HG02970 (cell line): ENCODE measurements around the gene FAM3A.

ENCODE experiments used
- ATAC-seq: cut with Tn5 transposase; IDR thresholded peaks from one replicate; pipeline ENCODE4 v1.9.1; 2021; ENCODE audit warnings: mild to moderate bottlenecking, moderate library complexity, moderate number of reproducible peaks; ENCODE audit not compliant: unreplicated experiment, low FRiP score

FAM3A gene

GRCh38 chrX:154535892-154536291, 19.9 kb upstream of the FAM3A start:
- no peak for ATAC-seq

GRCh38 chrX:154534526-154535322, 18.7 kb upstream of the FAM3A start:
- ATAC-seq, result peak; percentile 66

- ATAC-seq, result no peak
Observed at GRCh38 chrX:154532690-154533089, 16.7 kb upstream of the FAM3A start.

DNA sequence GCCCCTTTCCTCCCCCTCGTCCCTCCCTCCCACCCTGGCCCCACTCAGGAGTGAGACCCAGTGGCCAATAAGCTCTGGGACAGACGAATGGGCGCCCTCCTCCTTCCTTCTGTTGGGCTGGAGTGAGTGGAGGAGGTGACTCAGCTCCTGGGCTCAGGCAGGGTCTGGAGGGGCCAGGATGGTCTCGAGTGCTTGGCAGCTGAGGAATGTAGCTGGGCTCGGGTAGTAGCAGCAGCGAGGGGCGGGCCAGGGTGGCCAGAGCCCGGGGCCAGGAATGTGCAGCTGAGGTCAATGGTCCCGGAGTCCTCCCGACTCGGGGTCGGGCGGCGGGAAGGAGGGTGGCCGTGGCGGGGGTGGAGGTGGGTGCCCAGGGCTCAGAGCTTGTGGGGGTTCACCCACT, 15.6 kb upstream of the FAM3A start:
- no peak for ATAC-seq

- no peak for ATAC-seq
Observed at GRCh38 chrX:154530286-154530685, 14.3 kb upstream of the FAM3A start.

DNA sequence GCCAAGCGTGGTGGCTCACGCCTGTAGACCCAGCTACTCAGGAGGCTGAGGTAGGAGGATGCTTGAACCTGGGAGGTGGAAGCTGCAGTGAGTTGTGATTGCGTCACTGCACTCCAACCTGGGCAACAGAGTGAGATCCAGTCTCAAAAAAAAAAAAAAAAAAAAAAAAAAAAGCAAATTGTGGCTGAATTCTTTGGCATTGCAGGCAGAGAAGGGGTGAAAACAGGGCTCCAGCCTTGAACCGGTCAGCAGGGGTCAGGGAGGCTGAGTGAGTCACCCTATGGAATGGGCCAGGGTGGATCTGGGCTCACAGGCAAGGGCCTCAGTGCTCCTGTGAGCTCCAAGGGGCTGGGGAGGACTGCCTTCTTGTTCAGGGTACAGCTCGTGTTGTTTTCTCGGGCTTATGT, 13.2 kb upstream of the FAM3A start:
- ATAC-seq, result no peak

DNA sequence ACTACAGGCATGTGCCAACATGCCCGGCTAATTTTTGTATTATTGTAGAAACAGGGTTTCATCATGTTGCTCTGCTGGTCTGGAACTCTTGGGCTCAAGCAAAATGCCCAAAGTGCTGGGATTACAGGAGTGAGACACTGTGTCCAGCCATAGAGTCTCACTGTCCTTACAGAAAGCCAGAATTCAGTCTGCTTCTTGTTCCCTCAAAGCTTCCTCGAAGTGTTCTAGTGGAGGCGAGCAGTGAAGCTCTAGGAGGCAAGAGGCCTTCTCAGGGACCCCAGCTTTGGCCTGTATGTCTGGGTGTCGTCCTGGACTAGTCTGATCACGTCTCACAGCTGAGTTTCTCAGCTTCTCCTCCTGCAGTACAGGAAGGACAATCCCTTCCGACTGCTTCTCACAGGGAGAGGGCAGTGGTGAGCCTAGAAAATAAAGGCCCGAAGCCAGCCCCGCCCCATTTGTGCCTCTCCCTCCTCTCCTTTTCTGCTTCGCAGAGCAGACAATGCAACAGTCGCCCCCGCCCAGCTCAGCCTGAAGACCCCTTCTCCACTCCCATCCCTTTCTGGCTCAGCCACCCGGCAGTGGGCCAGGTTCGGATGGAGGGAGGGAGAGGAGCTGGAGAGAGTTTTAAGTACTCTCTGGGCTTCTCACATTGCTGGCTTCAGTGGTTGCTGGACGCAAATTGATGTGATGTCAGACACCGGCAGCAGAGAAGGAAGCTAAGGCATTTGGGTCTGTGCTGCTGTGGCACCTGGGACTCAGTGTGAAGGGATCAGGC, 11.1 kb upstream of the FAM3A start:
- no peak for ATAC-seq

DNA sequence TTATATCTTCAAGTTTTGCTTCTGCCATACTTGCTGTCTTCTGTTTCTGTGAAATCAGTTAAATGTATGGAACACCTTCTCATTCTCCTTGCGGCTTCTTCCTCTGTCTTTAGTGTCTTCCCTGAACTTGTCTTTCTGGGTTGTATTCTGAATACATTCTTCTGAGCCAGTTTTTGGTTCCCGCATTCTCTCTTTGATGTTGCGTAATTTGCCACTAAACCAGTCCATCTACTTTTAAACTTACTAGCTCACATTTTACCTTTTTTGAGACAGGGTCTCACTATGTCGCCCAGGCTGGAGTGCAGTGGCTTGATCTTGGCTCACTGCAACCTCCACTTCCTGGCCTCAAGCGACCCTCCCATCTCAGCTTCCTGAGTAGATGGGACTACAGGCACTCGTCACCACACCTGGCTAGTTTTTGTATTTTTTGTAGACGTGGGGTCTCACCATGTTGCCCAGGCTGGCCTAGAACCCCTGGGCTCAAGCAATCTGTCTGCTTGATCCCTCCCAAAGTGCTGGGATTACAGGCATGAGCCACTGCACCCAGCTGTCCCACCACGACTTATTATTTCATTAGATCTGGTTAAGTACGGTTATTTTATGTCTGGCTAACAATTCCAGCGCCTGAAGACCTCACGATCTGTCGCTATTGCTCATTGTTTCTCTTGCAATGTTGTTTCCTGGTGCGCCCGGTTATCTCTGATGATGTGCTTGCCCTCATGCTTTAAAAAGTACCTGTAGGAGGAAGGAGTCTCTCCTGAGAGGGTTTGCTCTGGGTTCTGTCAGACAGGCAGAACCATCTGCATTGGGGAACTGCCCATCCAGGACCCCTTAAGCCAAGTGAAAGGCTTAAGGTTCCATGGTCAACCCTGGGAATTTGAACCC, 9.8 kb upstream of the FAM3A start:
- no peak for ATAC-seq

DNA sequence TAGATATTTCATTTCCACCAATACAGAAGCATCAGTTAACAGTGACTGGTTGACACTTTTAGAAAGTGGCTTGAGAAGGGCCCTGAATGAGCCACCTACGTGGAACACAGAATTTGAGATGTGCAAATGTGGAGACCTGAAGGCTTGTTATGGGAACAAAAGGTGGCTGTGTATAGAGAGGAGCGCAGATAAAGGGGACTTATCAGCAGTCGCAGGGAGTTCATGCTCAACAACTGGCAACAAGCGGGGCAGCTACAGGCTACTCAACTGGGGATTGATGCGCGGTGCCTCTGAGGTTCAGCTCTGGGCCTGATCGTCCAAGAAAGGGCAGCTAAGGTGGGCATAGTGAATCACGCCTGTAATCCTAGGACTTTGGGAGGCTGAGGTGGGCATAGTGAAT, 3.4 kb upstream of the FAM3A start:
- ATAC-seq, result no peak

- no peak for ATAC-seq
Observed at GRCh38 chrX:154517101-154517781, 1.2 kb upstream of the FAM3A start.

- ATAC-seq, result no peak
Observed at GRCh38 chrX:154516656-154517100, 646 bp upstream of the FAM3A start.

GRCh38 chrX:154515090-154515965, 704 bp downstream of the FAM3A start:
- peak; percentile 2 for ATAC-seq

GRCh38 chrX:154513716-154514115, 2.3 kb downstream of the FAM3A start:
- ATAC-seq, result no peak

DNA sequence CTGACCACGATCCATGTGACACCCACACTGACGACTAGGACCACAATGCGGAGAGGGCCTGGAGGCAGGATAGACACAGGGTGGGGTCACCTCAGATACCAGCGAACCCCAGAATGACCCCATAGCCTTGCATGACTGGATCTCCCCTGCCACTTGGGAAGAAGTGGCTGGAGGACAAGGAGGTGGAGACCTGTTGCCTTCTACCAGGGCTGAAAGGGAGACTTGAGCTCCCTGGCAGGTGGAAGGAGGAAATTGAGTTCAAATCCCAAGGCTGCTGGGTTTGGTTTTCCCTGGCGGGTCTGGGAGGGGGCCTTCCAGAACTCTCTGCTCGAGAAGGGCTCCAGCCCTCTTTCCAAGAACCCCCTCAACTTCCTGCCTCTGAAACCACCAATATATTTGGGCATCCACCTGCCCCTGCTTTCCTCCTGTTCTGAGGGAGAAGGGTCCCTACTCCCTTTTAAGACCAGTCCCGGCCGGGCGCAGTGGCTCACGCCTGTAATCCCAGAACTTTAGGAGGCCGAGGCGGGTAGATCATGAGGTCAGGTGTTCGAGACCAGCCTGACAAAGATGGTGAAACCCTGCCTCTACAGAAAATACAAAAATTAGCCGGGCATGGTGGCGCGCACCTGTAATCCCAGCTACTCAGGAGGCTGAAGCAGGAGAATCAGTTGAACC, 3.0 kb downstream of the FAM3A start:
- ATAC-seq, result no peak

DNA sequence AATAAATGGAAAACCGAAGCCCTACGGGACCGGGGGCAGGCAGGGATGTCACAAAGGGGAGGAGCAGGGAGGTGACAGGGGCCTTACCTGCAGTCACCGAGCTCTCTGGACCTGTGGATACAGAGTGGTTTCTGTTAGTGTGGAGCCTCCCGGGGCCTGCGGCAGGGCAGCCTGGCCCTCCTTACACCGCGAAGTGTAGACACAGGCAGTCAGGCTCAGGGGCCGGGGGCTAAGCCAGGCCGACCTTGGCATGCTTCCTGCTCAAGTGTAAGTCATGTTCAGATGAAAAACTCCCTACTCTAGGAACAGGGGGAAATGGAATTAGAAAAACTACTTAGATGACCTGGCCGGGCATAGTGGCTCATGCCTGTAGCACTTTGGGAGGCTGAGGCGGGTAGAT, 4.3 kb downstream of the FAM3A start:
- ATAC-seq, result no peak

DNA sequence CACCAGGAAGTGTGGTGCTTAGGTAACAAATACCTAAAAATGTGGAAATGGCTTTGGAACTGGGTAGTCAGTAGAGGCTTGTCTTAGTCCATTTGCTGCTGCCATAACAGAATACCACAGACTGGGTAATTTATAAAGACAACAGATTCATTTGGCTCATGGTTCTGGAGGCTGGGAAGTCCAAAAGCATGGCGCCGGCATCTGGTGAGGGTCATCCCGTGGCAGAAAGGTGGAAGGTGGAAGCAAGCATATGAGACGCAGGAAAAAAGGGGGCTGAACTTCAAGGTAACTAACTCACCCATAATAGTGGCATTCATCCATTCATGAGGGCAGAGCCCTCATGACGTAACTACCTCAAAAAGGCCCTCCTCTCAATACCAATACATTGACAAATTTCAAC, 6.6 kb downstream of the FAM3A start:
- no peak for ATAC-seq

GRCh38 chrX:154508384-154508745, 7.7 kb downstream of the FAM3A start:
- no peak for ATAC-seq

DNA sequence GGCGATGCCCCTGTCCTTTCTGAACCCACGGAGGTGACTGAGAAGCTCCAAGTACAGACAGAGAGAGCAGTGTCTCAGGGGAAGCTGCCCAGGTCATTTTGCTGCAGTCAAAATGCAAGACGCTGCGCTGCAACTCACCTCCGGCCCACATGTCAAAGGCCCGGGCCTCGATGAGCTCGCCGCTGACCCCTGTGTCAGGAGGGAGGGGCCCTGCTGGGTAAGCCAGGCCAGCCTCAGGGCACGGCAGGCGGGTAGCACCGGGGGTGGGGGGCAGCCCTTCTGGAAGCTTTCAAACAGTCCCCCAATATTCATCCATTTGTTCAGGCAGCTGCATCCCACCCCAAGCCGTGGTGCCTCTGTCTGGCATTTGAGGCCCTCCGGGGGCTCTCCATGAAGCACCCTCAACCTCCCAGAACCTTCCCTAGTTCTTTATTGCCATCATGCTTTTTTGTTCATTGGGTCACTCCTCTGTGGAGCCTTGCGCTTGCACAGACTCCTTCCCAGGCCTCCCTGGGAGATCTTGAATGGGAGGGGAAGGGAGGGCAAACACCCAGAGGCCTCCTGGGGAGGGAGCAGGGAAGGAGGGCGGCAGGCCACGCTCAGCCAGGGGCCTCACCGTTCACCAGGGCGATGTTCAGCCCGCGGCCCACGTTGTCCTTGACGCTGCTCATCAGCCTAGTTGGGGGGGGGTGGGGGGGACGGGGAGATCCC, 8.2 kb downstream of the FAM3A start:
- no peak for ATAC-seq
